Endothelial cell of umbilical vein (primary cell): ENCODE data around the gene NKX3-2.

Experiments
- CTCF ChIP-seq, 2 donors: IDR thresholded peaks; 1 replicate in 1 of 2; 2 replicates in 1 of 2; pipeline ENCODE4 v1.5.1; 2011; ENCODE audit warnings: low read length in 2 of 2, mild to moderate bottlenecking in 2 of 2, moderate library complexity in 2 of 2, control low read depth in 1 of 2, inconsistent platforms in 1 of 2, low read depth in 1 of 2; ENCODE audit not compliant: insufficient read depth in 1 of 2; ENCODE audit errors: extremely low read depth in 1 of 2
- GATA2 ChIP-seq: IDR thresholded peaks from 2 replicates; pipeline ENCODE4 v1.7.0; 2011; ENCODE audit warnings: low read depth, mild to moderate bottlenecking, moderate library complexity, mixed read lengths, low read length; ENCODE audit not compliant: insufficient read length, insufficient read depth
- MAX ChIP-seq: IDR thresholded peaks from 2 replicates; pipeline ENCODE4 v1.6.1; 2011; ENCODE audit not compliant: insufficient read depth, insufficient read length
- POLR2A ChIP-seq: IDR thresholded peaks from 2 replicates; pipeline ENCODE4 v1.6.1; 2012; ENCODE audit warnings: low read depth, mild to moderate bottlenecking, control low read depth, low read length
- POLR2AphosphoS5 ChIP-seq: IDR thresholded peaks from 2 replicates; pipeline ENCODE4 v1.6.1; 2012; ENCODE audit warnings: low read depth, mild to moderate bottlenecking, control low read depth, low read length, moderate library complexity; ENCODE audit not compliant: insufficient read depth

- no peak for TF ChIP-seq CTCF (IDR thresholded peaks at IDR 0.05; ENCODE audit: extremely low read depth in 1 of 2, insufficient read depth in 1 of 2, low read depth in 1 of 2, low read length in 2 of 2)
- TF ChIP-seq POLR2A, result no peak
- no peak for TF ChIP-seq POLR2AphosphoS5
- no peak for TF ChIP-seq MAX
- no peak for TF ChIP-seq GATA2
These were observed 47.7 kb downstream of the NKX3-2 start for GRCh38 chr4:13496605-13497004.
